ENCODE results near the gene HECTD4.

The HECTD4 gene

GRCh38 chr12:112140728-112141127, 241.5 kb downstream of the HECTD4 start:
- H2BK120ac ChIP-seq (ENCODE audit: low read depth, low read length), result no peak overlapping the region
- H3K4me1 ChIP-seq (ENCODE audit: control insufficient read depth in 2 of 2, insufficient read depth in 1 of 2, low read depth in 1 of 2, low read length in 2 of 2), result no peaks in the 10 kb centered on the region
- H3K27ac ChIP-seq (replicated peaks; ENCODE audit: low read length), result no peak overlapping the region
- no peak overlapping the region for H3K9ac ChIP-seq (ENCODE audit: low read depth, low read length, poor library complexity)
- H3K14ac ChIP-seq (ENCODE audit: low read length), result no peak overlapping the region
- no peak overlapping the region for H3K4me2 ChIP-seq (ENCODE audit: insufficient read depth, low read length, poor library complexity, severe bottlenecking)
- no peak overlapping the region for H2AFZ ChIP-seq (ENCODE audit: low read length)
- H3K9me3 ChIP-seq (replicated peaks in 1 of 2; ENCODE audit: control insufficient read depth in 2 of 2, insufficient read depth in 1 of 2, low read depth in 1 of 2, low read length in 2 of 2), result no peaks in the 10 kb centered on the region
- no peaks in the 10 kb centered on the region for H3K27me3 ChIP-seq (ENCODE audit: control insufficient read depth in 3 of 3, insufficient read depth in 3 of 3, low read depth in 1 of 3, low read length in 3 of 3)
- no peak overlapping the region for H3K4ac ChIP-seq (ENCODE audit: low read length)
- no peak overlapping the region for H3K18ac ChIP-seq (ENCODE audit: low read length)
- H3K36me3 ChIP-seq (replicated peaks in 1 of 2; ENCODE audit: control insufficient read depth in 2 of 2, insufficient read depth in 2 of 2, low read length in 2 of 2), result peaks cover 26 to 91% of the 10 kb centered on the region in 2 donors
- no peak overlapping the region for H2AK5ac ChIP-seq (ENCODE audit: low read depth, low read length)
- no CpG with 5 or more reads among the region's 5 CpGs for WGBS, 2 donors (ENCODE audit: extremely low coverage in 2 of 2, insufficient read length in 2 of 2, insufficient replicate concordance in 1 of 2)
- H2BK12ac ChIP-seq (ENCODE audit: low read length), result no peak overlapping the region
- H4K91ac ChIP-seq (ENCODE audit: low read depth, low read length, poor library complexity), result no peak overlapping the region
- H3K79me1 ChIP-seq (ENCODE audit: low read depth, low read length), result no peaks in the 10 kb centered on the region
- no peak overlapping the region for H2BK5ac ChIP-seq (ENCODE audit: low read length)
- DNase-seq (ENCODE audit: low spot score), result no peak
- no peak overlapping the region for H4K8ac ChIP-seq (ENCODE audit: low read depth, low read length)
- no peak overlapping the region for H2BK15ac ChIP-seq (ENCODE audit: low read length)
- H3K23ac ChIP-seq (ENCODE audit: low read depth, low read length, poor library complexity), result no peak overlapping the region
- H3K4me3 ChIP-seq (ENCODE audit: low read length in 2 of 2), result no peak overlapping the region

- Histone ChIP-seq H3K18ac (ENCODE audit: low read length) (no peak overlapping the region), H2BK5ac (ENCODE audit: low read length) (no peak overlapping the region), H2AFZ (ENCODE audit: low read length) (no peak overlapping the region), H2AK5ac (ENCODE audit: low read depth, low read length) (no peak overlapping the region), H4K91ac (ENCODE audit: low read depth, low read length, poor library complexity) (no peak overlapping the region), H3K27me3 (ENCODE audit: control insufficient read depth in 3 of 3, insufficient read depth in 3 of 3, low read depth in 1 of 3, low read length in 3 of 3) (no peaks in the 10 kb centered on the region), H3K27ac (replicated peaks; ENCODE audit: low read length) (no peak overlapping the region), H3K23ac (ENCODE audit: low read depth, low read length, poor library complexity) (no peak overlapping the region), H2BK120ac (ENCODE audit: low read depth, low read length) (no peak overlapping the region), H2BK15ac (ENCODE audit: low read length) (no peak overlapping the region), H3K9me3 (replicated peaks in 1 of 2; ENCODE audit: control insufficient read depth in 2 of 2, insufficient read depth in 1 of 2, low read depth in 1 of 2, low read length in 2 of 2) (no peaks in the 10 kb centered on the region), H3K36me3 (replicated peaks in 1 of 2; ENCODE audit: control insufficient read depth in 2 of 2, insufficient read depth in 2 of 2, low read length in 2 of 2) (peaks cover 13 to 67% of the 10 kb centered on the region in 2 donors), H2BK12ac (ENCODE audit: low read length) (no peak overlapping the region), H3K79me1 (ENCODE audit: low read depth, low read length) (no peaks in the 10 kb centered on the region), H3K4me3 (ENCODE audit: low read length in 2 of 2) (no peak overlapping the region), H3K9ac (ENCODE audit: low read depth, low read length, poor library complexity) (no peak overlapping the region), H4K8ac (ENCODE audit: low read depth, low read length) (no peak overlapping the region), H3K4me1 (ENCODE audit: control insufficient read depth in 2 of 2, insufficient read depth in 1 of 2, low read depth in 1 of 2, low read length in 2 of 2) (no peaks in the 10 kb centered on the region), H3K4ac (ENCODE audit: low read length) (no peak overlapping the region), H3K4me2 (ENCODE audit: insufficient read depth, low read length, poor library complexity, severe bottlenecking) (no peak overlapping the region), H3K14ac (ENCODE audit: low read length) (no peak overlapping the region)
- WGBS, 2 donors (ENCODE audit: extremely low coverage in 2 of 2, insufficient read length in 2 of 2, insufficient replicate concordance in 1 of 2), result no CpG with 5 or more reads among the region's 3 CpGs
- no peak for DNase-seq (ENCODE audit: low spot score)
These were observed 247.5 kb downstream of the HECTD4 start for GRCh38 chr12:112134731-112135130.

- H3K23ac ChIP-seq (ENCODE audit: low read depth, low read length, poor library complexity), result no peak overlapping the region
- H4K8ac ChIP-seq (ENCODE audit: low read depth, low read length), result no peak overlapping the region
- no peak overlapping the region for H2BK12ac ChIP-seq (ENCODE audit: low read length)
- no peak overlapping the region for H3K27ac ChIP-seq (replicated peaks; ENCODE audit: low read length)
- no peak overlapping the region for H3K4ac ChIP-seq (ENCODE audit: low read length)
- H2BK5ac ChIP-seq (ENCODE audit: low read length), result no peak overlapping the region
- H2AK5ac ChIP-seq (ENCODE audit: low read depth, low read length), result no peak overlapping the region
- no peak overlapping the region for H2BK120ac ChIP-seq (ENCODE audit: low read depth, low read length)
- no peak overlapping the region for H3K9ac ChIP-seq (ENCODE audit: low read depth, low read length, poor library complexity)
- no peaks in the 10 kb centered on the region for H3K9me3 ChIP-seq (replicated peaks in 1 of 2; ENCODE audit: control insufficient read depth in 2 of 2, insufficient read depth in 1 of 2, low read depth in 1 of 2, low read length in 2 of 2)
- H3K79me1 ChIP-seq (ENCODE audit: low read depth, low read length), result no peaks in the 10 kb centered on the region
- H3K36me3 ChIP-seq (replicated peaks in 1 of 2; ENCODE audit: control insufficient read depth in 2 of 2, insufficient read depth in 2 of 2, low read length in 2 of 2), result peaks cover 13 to 55% of the 10 kb centered on the region in 2 donors
- H2BK15ac ChIP-seq (ENCODE audit: low read length), result no peak overlapping the region
- no peak overlapping the region for H3K14ac ChIP-seq (ENCODE audit: low read length)
- DNase-seq (ENCODE audit: low spot score), result no peak
- H3K4me1 ChIP-seq (ENCODE audit: control insufficient read depth in 2 of 2, insufficient read depth in 1 of 2, low read depth in 1 of 2, low read length in 2 of 2), result no peaks in the 10 kb centered on the region
- H3K18ac ChIP-seq (ENCODE audit: low read length), result no peak overlapping the region
- no peak overlapping the region for H3K4me2 ChIP-seq (ENCODE audit: insufficient read depth, low read length, poor library complexity, severe bottlenecking)
- no peak overlapping the region for H3K4me3 ChIP-seq (ENCODE audit: low read length in 2 of 2)
- whole genome bisulfite sequencing, 2 donors (ENCODE audit: extremely low coverage in 2 of 2, insufficient read length in 2 of 2, insufficient replicate concordance in 1 of 2), result no CpG with 5 or more reads among the region's 5 CpGs
- H2AFZ ChIP-seq (ENCODE audit: low read length), result no peak overlapping the region
- H3K27me3 ChIP-seq (ENCODE audit: control insufficient read depth in 3 of 3, insufficient read depth in 3 of 3, low read depth in 1 of 3, low read length in 3 of 3), result no peaks in the 10 kb centered on the region
- no peak overlapping the region for H4K91ac ChIP-seq (ENCODE audit: low read depth, low read length, poor library complexity)
These were observed 248.8 kb downstream of the HECTD4 start for GRCh38 chr12:112133418-112133817.

GRCh38 chr12:112131686-112132085, 250.5 kb downstream of the HECTD4 start:
- no peak overlapping the region for H3K4me2 ChIP-seq (ENCODE audit: insufficient read depth, low read length, poor library complexity, severe bottlenecking)

More at GRCh38 chr12:112131686-112132085, 250.5 kb downstream of the HECTD4 start:
- Histone ChIP-seq H3K4me1 (ENCODE audit: control insufficient read depth in 2 of 2, insufficient read depth in 1 of 2, low read depth in 1 of 2, low read length in 2 of 2) (peaks cover 0 to 2% of the 10 kb centered on the region in 2 donors), H3K23ac (ENCODE audit: low read depth, low read length, poor library complexity) (no peak overlapping the region), H2AFZ (ENCODE audit: low read length) (no peak overlapping the region), H3K9ac (ENCODE audit: low read depth, low read length, poor library complexity) (no peak overlapping the region), H3K14ac (ENCODE audit: low read length) (no peak overlapping the region), H3K9me3 (replicated peaks in 1 of 2; ENCODE audit: control insufficient read depth in 2 of 2, insufficient read depth in 1 of 2, low read depth in 1 of 2, low read length in 2 of 2) (no peaks in the 10 kb centered on the region), H3K27ac (replicated peaks; ENCODE audit: low read length) (no peak overlapping the region), H2BK120ac (ENCODE audit: low read depth, low read length) (no peak overlapping the region), H3K36me3 (replicated peaks in 1 of 2; ENCODE audit: control insufficient read depth in 2 of 2, insufficient read depth in 2 of 2, low read length in 2 of 2) (peaks cover 10 to 40% of the 10 kb centered on the region in 2 donors), H3K79me1 (ENCODE audit: low read depth, low read length) (no peaks in the 10 kb centered on the region), H3K4ac (ENCODE audit: low read length) (no peak overlapping the region), H3K18ac (ENCODE audit: low read length) (no peak overlapping the region), H3K27me3 (ENCODE audit: control insufficient read depth in 3 of 3, insufficient read depth in 3 of 3, low read depth in 1 of 3, low read length in 3 of 3) (no peaks in the 10 kb centered on the region), H2BK12ac (ENCODE audit: low read length) (no peak overlapping the region), H2AK5ac (ENCODE audit: low read depth, low read length) (no peak overlapping the region), H3K4me3 (ENCODE audit: low read length in 2 of 2) (no peak overlapping the region), H2BK5ac (ENCODE audit: low read length) (no peak overlapping the region), H4K91ac (ENCODE audit: low read depth, low read length, poor library complexity) (no peak overlapping the region), H2BK15ac (ENCODE audit: low read length) (no peak overlapping the region), H4K8ac (ENCODE audit: low read depth, low read length) (no peak overlapping the region)
- no peak for DNase-seq (ENCODE audit: low spot score)
- WGBS, 2 donors (ENCODE audit: extremely low coverage in 2 of 2, insufficient read length in 2 of 2, insufficient replicate concordance in 1 of 2), result no CpG with 5 or more reads among the region's 1 CpG

Measured in neuronal stem cell (in vitro differentiated cells).